ENCODE results near the gene CCSER1.
"Not testable (repeated sequence)": the region's sequence is repeated elsewhere in the genome, so short reads cannot be mapped to it uniquely, and the experiment has no call there.

The CCSER1 gene

GRCh38 chr4:90602726-90603125, 475.5 kb downstream of the CCSER1 start:
- no peak overlapping the region for H3K27ac Mint-ChIP-seq
- H3K4me1 Mint-ChIP-seq (ENCODE audit: low read depth): no peaks in the 10 kb centered on the region
- no peaks in the 10 kb centered on the region for H3K27me3 Mint-ChIP-seq
- peaks cover 5% of the 10 kb centered on the region for H3K9me3 Mint-ChIP-seq (ENCODE audit: low read depth)
- H3K36me3 Mint-ChIP-seq: no peaks in the 10 kb centered on the region
- no peak overlapping the region for H3K4me3 Mint-ChIP-seq

- Mint-ChIP-seq H3K36me3 (no peaks in the 10 kb centered on the region), H3K4me1 (ENCODE audit: low read depth) (no peaks in the 10 kb centered on the region), H3K27me3 (no peaks in the 10 kb centered on the region), H3K4me3 (no peak overlapping the region), H3K27ac (no peak overlapping the region), H3K9me3 (ENCODE audit: low read depth) (peaks cover 5% of the 10 kb centered on the region)
These were observed 476.3 kb downstream of the CCSER1 start for GRCh38 chr4:90603540-90603939.

- Mint-ChIP-seq H3K27me3 (no peaks in the 10 kb centered on the region), H3K4me3 (no peak overlapping the region), H3K27ac (no peak overlapping the region), H3K9me3 (ENCODE audit: low read depth) (peaks cover 5% of the 10 kb centered on the region), H3K4me1 (ENCODE audit: low read depth) (no peaks in the 10 kb centered on the region), H3K36me3 (no peaks in the 10 kb centered on the region)
These were observed 479.6 kb downstream of the CCSER1 start for GRCh38 chr4:90606781-90607180.

GRCh38 chr4:90614371-90614770, 487.2 kb downstream of the CCSER1 start:
- H3K27ac Mint-ChIP-seq: no peak overlapping the region
- no peak overlapping the region for H3K4me3 Mint-ChIP-seq
- no peaks in the 10 kb centered on the region for H3K27me3 Mint-ChIP-seq
- H3K36me3 Mint-ChIP-seq: no peaks in the 10 kb centered on the region
- peaks cover 5% of the 10 kb centered on the region for H3K9me3 Mint-ChIP-seq (ENCODE audit: low read depth)
- H3K4me1 Mint-ChIP-seq (ENCODE audit: low read depth): no peaks in the 10 kb centered on the region

GRCh38 chr4:90621080-90621479, 493.9 kb downstream of the CCSER1 start:
- H3K4me1 Mint-ChIP-seq (ENCODE audit: low read depth): no peaks in the 10 kb centered on the region
- H3K27me3 Mint-ChIP-seq: no peaks in the 10 kb centered on the region
- no peaks in the 10 kb centered on the region for H3K36me3 Mint-ChIP-seq
- H3K9me3 Mint-ChIP-seq (ENCODE audit: low read depth): no peaks in the 10 kb centered on the region
- no peak overlapping the region for H3K4me3 Mint-ChIP-seq
- no peak overlapping the region for H3K27ac Mint-ChIP-seq

GRCh38 chr4:90624781-90625180, 497.6 kb downstream of the CCSER1 start:
- Mint-ChIP-seq H3K27ac (no peak overlapping the region), H3K9me3 (ENCODE audit: low read depth) (no peaks in the 10 kb centered on the region), H3K27me3 (no peaks in the 10 kb centered on the region), H3K4me1 (ENCODE audit: low read depth) (no peaks in the 10 kb centered on the region), H3K4me3 (no peak overlapping the region), H3K36me3 (no peaks in the 10 kb centered on the region)

GRCh38 chr4:90641861-90642599, 514.8 kb downstream of the CCSER1 start:
- no peaks in the 10 kb centered on the region for H3K4me1 Mint-ChIP-seq (ENCODE audit: low read depth)
- no peak overlapping the region for H3K4me3 Mint-ChIP-seq
- H3K9me3 Mint-ChIP-seq (ENCODE audit: low read depth): peaks cover 3% of the 10 kb centered on the region
- H3K27me3 Mint-ChIP-seq: no peaks in the 10 kb centered on the region
- no peak overlapping the region for H3K27ac Mint-ChIP-seq
- H3K36me3 Mint-ChIP-seq: no peaks in the 10 kb centered on the region

GRCh38 chr4:90643156-90643555, 516.0 kb downstream of the CCSER1 start:
- Mint-ChIP-seq H3K36me3 (no peaks in the 10 kb centered on the region), H3K27ac (no peak overlapping the region), H3K9me3 (ENCODE audit: low read depth) (peaks cover 3% of the 10 kb centered on the region), H3K4me1 (ENCODE audit: low read depth) (no peaks in the 10 kb centered on the region), H3K27me3 (no peaks in the 10 kb centered on the region), H3K4me3 (no peak overlapping the region)

GRCh38 chr4:90648311-90648710, 521.1 kb downstream of the CCSER1 start:
- no peaks in the 10 kb centered on the region for H3K36me3 Mint-ChIP-seq
- H3K4me3 Mint-ChIP-seq: no peak overlapping the region
- H3K27me3 Mint-ChIP-seq: no peaks in the 10 kb centered on the region
- no peaks in the 10 kb centered on the region for H3K4me1 Mint-ChIP-seq (ENCODE audit: low read depth)
- H3K27ac Mint-ChIP-seq: no peak overlapping the region
- H3K9me3 Mint-ChIP-seq (ENCODE audit: low read depth): peaks cover 9% of the 10 kb centered on the region

- Mint-ChIP-seq H3K36me3 (no peaks in the 10 kb centered on the region), H3K9me3 (ENCODE audit: low read depth) (peaks cover 9% of the 10 kb centered on the region), H3K4me1 (ENCODE audit: low read depth) (no peaks in the 10 kb centered on the region), H3K27me3 (no peaks in the 10 kb centered on the region), H3K27ac (no peak overlapping the region), H3K4me3 (no peak overlapping the region)
These were observed 521.6 kb downstream of the CCSER1 start for GRCh38 chr4:90648791-90649190.

GRCh38 chr4:90660672-90661071, 533.5 kb downstream of the CCSER1 start:
- Mint-ChIP-seq H3K27ac (no peak overlapping the region), H3K36me3 (no peaks in the 10 kb centered on the region), H3K9me3 (ENCODE audit: low read depth) (peaks cover 14% of the 10 kb centered on the region), H3K27me3 (no peaks in the 10 kb centered on the region), H3K4me3 (no peak overlapping the region), H3K4me1 (ENCODE audit: low read depth) (no peaks in the 10 kb centered on the region)

- Mint-ChIP-seq H3K36me3 (no peaks in the 10 kb centered on the region), H3K27ac (no peak overlapping the region), H3K4me3 (no peak overlapping the region), H3K4me1 (ENCODE audit: low read depth) (no peaks in the 10 kb centered on the region), H3K27me3 (no peaks in the 10 kb centered on the region), H3K9me3 (ENCODE audit: low read depth) (no peaks in the 10 kb centered on the region)
These were observed 543.0 kb downstream of the CCSER1 start for GRCh38 chr4:90670183-90670582.

GRCh38 chr4:90689739-90690138, 562.5 kb downstream of the CCSER1 start:
- Mint-ChIP-seq H3K27me3 (no peaks in the 10 kb centered on the region), H3K4me1 (ENCODE audit: low read depth) (no peaks in the 10 kb centered on the region), H3K4me3 (no peak overlapping the region), H3K36me3 (no peaks in the 10 kb centered on the region), H3K9me3 (ENCODE audit: low read depth) (no peaks in the 10 kb centered on the region), H3K27ac (no peak overlapping the region)

GRCh38 chr4:90695411-90695810, 568.2 kb downstream of the CCSER1 start:
- Mint-ChIP-seq H3K4me1 (ENCODE audit: low read depth) (no peaks in the 10 kb centered on the region), H3K36me3 (no peaks in the 10 kb centered on the region), H3K4me3 (no peak overlapping the region), H3K27me3 (no peaks in the 10 kb centered on the region), H3K9me3 (ENCODE audit: low read depth) (no peaks in the 10 kb centered on the region), H3K27ac (no peak overlapping the region)

- H3K36me3 Mint-ChIP-seq; H3K27ac Mint-ChIP-seq; H3K4me1 Mint-ChIP-seq (ENCODE audit: low read depth); H3K4me3 Mint-ChIP-seq; H3K27me3 Mint-ChIP-seq: not testable (repeated sequence)
- peaks cover 12% of the 10 kb centered on the region for H3K9me3 Mint-ChIP-seq (ENCODE audit: low read depth)
These were observed 578.3 kb downstream of the CCSER1 start for GRCh38 chr4:90705501-90705900.

GRCh38 chr4:90715242-90715641, 588.0 kb downstream of the CCSER1 start:
- H3K4me3 Mint-ChIP-seq: no peak overlapping the region
- H3K27ac Mint-ChIP-seq: no peak overlapping the region
- H3K9me3 Mint-ChIP-seq (ENCODE audit: low read depth): peaks cover 17% of the 10 kb centered on the region
- no peaks in the 10 kb centered on the region for H3K4me1 Mint-ChIP-seq (ENCODE audit: low read depth)
- H3K36me3 Mint-ChIP-seq: no peaks in the 10 kb centered on the region
- H3K27me3 Mint-ChIP-seq: no peaks in the 10 kb centered on the region

Data from activated naive CD8-positive, alpha-beta T cell (primary cell).